WTC11 (cell line): ENCODE measurements around the gene SARM1. TPM values are rescaled to one million over a fixed set of nuclear protein-coding genes. Genes with fewer than 3 reads are reported as not detected.
"Not testable (repeated sequence)": the region's sequence is repeated elsewhere in the genome, so short reads cannot be mapped to it uniquely, and the experiment has no call there.

Source experiments
- ATAC-seq: fragments of 200-7000 bp; cut with Tn5 transposase; 2 replicates; pipeline ENCODE4 v1.10.0; 2021; ENCODE audit warnings: mild to moderate bottlenecking, moderate library complexity
- CTCF ChIA-PET: fragments of 300-600 bp; sonication (Branson Sonifier 250); formaldehyde crosslinking; loops from one replicate; lab custom pipeline; 2021; ENCODE audit warnings: antibody characterized with exemption; lab: Charles Lee
- POLR2A ChIA-PET: fragments of 350-600 bp; sonication (Branson Sonifier 250); formaldehyde crosslinking; loops from one replicate; lab custom pipeline; 2021; ENCODE audit warnings: antibody characterized with exemption; lab: Charles Lee
- DNase-seq: peaks from one replicate; pipeline ENCODE4 v3.0.0; 2021; ENCODE audit warnings: low spot score
- H3K27ac Mint-ChIP-seq: 2 replicates; pipeline ENCODE4 v1.8.0; 2021; ENCODE audit warnings: mixed read lengths
- H3K27me3 Mint-ChIP-seq: 2 replicates; pipeline ENCODE4 v1.8.0; 2021; ENCODE audit warnings: low read depth, mild to moderate bottlenecking, moderate library complexity, mixed read lengths
- H3K36me3 Mint-ChIP-seq: 2 replicates; pipeline ENCODE4 v1.8.0; 2021; ENCODE audit warnings: mixed read lengths
- H3K4me1 Mint-ChIP-seq: 2 replicates; pipeline ENCODE4 v1.8.0; 2022; ENCODE audit warnings: mixed read lengths
- H3K4me3 Mint-ChIP-seq: 2 replicates; pipeline ENCODE4 v1.8.0; 2021; ENCODE audit warnings: mild to moderate bottlenecking, moderate library complexity, mixed read lengths
- H3K9me3 Mint-ChIP-seq: 2 replicates; pipeline ENCODE4 v1.8.0; 2021; ENCODE audit warnings: mixed read lengths
- GRHL2 ChIP-seq: fragments of 250-450 bp; sonication (Bioruptor Pico); IDR thresholded peaks from 2 replicates; pipeline ENCODE4 v1.8.0; 2022; ENCODE audit warnings: mild to moderate bottlenecking, moderate library complexity; ENCODE audit not compliant: insufficient replicate concordance, severe bottlenecking
- IRF2 ChIP-seq: sonication (generic); formaldehyde crosslinking; IDR thresholded peaks from 2 replicates; pipeline ENCODE4 v1.8.0; 2022; ENCODE audit warnings: low read depth, missing genetic modification reagents, borderline replicate concordance
- ZNF396 ChIP-seq: fragments of 250-450 bp; sonication (Bioruptor Pico); IDR thresholded peaks from 2 replicates; pipeline ENCODE4 v1.8.0; 2021; ENCODE audit warnings: mild to moderate bottlenecking, moderate library complexity, borderline replicate concordance
- total RNA-seq: library from RNA; stranded (reverse); gene quantifications from 3 replicates; pipeline ENCODE4 v1.2.3, GENCODE V29; 2021
- TF ChIP-seq, protein P1 (sequence below): sonication (generic); formaldehyde crosslinking; IDR thresholded peaks from 2 replicates; pipeline ENCODE4 v1.8.1; 2023; ENCODE audit warnings: mild to moderate bottlenecking, missing genetic modification reagents
- TF ChIP-seq, protein P2 (sequence below): sonication (generic); formaldehyde crosslinking; IDR thresholded peaks from 2 replicates; pipeline ENCODE4 v1.8.0; 2022; ENCODE audit warnings: mild to moderate bottlenecking, missing genetic modification reagents
- TF ChIP-seq, protein P3 (sequence below): fragments of 250-450 bp; sonication (Bioruptor Pico); IDR thresholded peaks from 2 replicates; pipeline ENCODE4 v1.9.0; 2021; ENCODE audit warnings: mild to moderate bottlenecking
- TF ChIP-seq, protein P4 (sequence below): fragments of 250-450 bp; sonication (Bioruptor Pico); IDR thresholded peaks from 2 replicates; pipeline ENCODE4 v1.9.0; 2021; ENCODE audit warnings: mild to moderate bottlenecking, borderline replicate concordance
- TF ChIP-seq, protein P5 (sequence below): sonication (generic); formaldehyde crosslinking; IDR thresholded peaks from 2 replicates; pipeline ENCODE4 v1.8.0; 2022; ENCODE audit warnings: mild to moderate bottlenecking, missing genetic modification reagents
- TF ChIP-seq, protein P6 (sequence below): fragments of 250-450 bp; sonication (Bioruptor Pico); IDR thresholded peaks from 2 replicates; pipeline ENCODE4 v1.8.0; 2021; ENCODE audit warnings: mild to moderate bottlenecking
- TF ChIP-seq, protein P7 (sequence below): fragments of 250-450 bp; sonication (Bioruptor Pico); IDR thresholded peaks from 2 replicates; pipeline ENCODE4 v2.1.2; 2022; ENCODE audit warnings: mild to moderate bottlenecking, moderate library complexity

The SARM1 gene
- total RNA-seq, 1 experiment from 2014 or later = 3.8 TPM

GRCh38 chr17:28433721-28434120 lies 62.2 kb downstream of the SARM1 start:
- DNase-seq (no peak), ATAC-seq (no peak)
- Mint-ChIP-seq H3K36me3 (no peaks in the 10 kb centered on the region), H3K4me3 (no peak overlapping the region), H3K27ac (no peak overlapping the region), H3K27me3 (peaks cover 10% of the 10 kb centered on the region), H3K9me3 (no peaks in the 10 kb centered on the region), H3K4me1 (no peaks in the 10 kb centered on the region)
- ChIA-PET CTCF (interaction anchor here (1.2 kb wide), 1 partner anchor 17 kb away, joined by 3 read pairs; no protein-coding TSS in a partner anchor), POLR2A (no interaction called here)
- TF ChIP-seq, protein P1, sequence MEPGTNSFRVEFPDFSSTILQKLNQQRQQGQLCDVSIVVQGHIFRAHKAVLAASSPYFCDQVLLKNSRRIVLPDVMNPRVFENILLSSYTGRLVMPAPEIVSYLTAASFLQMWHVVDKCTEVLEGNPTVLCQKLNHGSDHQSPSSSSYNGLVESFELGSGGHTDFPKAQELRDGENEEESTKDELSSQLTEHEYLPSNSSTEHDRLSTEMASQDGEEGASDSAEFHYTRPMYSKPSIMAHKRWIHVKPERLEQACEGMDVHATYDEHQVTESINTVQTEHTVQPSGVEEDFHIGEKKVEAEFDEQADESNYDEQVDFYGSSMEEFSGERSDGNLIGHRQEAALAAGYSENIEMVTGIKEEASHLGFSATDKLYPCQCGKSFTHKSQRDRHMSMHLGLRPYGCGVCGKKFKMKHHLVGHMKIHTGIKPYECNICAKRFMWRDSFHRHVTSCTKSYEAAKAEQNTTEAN = no peak
- TF ChIP-seq GRHL2 (CRISPR knock-in tag) = no peak
- TF ChIP-seq IRF2 (CRISPR knock-in tag) = no peak
- TF ChIP-seq, protein P2, sequence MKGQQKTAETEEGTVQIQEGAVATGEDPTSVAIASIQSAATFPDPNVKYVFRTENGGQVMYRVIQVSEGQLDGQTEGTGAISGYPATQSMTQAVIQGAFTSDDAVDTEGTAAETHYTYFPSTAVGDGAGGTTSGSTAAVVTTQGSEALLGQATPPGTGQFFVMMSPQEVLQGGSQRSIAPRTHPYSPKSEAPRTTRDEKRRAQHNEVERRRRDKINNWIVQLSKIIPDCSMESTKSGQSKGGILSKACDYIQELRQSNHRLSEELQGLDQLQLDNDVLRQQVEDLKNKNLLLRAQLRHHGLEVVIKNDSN (CRISPR knock-in tag) = no peak
- no peak for TF ChIP-seq ZNF396
- TF ChIP-seq, protein P3, sequence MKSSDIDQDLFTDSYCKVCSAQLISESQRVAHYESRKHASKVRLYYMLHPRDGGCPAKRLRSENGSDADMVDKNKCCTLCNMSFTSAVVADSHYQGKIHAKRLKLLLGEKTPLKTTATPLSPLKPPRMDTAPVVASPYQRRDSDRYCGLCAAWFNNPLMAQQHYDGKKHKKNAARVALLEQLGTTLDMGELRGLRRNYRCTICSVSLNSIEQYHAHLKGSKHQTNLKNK = no peak
- TF ChIP-seq, protein P4, sequence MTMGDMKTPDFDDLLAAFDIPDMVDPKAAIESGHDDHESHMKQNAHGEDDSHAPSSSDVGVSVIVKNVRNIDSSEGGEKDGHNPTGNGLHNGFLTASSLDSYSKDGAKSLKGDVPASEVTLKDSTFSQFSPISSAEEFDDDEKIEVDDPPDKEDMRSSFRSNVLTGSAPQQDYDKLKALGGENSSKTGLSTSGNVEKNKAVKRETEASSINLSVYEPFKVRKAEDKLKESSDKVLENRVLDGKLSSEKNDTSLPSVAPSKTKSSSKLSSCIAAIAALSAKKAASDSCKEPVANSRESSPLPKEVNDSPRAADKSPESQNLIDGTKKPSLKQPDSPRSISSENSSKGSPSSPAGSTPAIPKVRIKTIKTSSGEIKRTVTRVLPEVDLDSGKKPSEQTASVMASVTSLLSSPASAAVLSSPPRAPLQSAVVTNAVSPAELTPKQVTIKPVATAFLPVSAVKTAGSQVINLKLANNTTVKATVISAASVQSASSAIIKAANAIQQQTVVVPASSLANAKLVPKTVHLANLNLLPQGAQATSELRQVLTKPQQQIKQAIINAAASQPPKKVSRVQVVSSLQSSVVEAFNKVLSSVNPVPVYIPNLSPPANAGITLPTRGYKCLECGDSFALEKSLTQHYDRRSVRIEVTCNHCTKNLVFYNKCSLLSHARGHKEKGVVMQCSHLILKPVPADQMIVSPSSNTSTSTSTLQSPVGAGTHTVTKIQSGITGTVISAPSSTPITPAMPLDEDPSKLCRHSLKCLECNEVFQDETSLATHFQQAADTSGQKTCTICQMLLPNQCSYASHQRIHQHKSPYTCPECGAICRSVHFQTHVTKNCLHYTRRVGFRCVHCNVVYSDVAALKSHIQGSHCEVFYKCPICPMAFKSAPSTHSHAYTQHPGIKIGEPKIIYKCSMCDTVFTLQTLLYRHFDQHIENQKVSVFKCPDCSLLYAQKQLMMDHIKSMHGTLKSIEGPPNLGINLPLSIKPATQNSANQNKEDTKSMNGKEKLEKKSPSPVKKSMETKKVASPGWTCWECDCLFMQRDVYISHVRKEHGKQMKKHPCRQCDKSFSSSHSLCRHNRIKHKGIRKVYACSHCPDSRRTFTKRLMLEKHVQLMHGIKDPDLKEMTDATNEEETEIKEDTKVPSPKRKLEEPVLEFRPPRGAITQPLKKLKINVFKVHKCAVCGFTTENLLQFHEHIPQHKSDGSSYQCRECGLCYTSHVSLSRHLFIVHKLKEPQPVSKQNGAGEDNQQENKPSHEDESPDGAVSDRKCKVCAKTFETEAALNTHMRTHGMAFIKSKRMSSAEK (CRISPR knock-in tag) = no peak
- TF ChIP-seq, protein P5, sequence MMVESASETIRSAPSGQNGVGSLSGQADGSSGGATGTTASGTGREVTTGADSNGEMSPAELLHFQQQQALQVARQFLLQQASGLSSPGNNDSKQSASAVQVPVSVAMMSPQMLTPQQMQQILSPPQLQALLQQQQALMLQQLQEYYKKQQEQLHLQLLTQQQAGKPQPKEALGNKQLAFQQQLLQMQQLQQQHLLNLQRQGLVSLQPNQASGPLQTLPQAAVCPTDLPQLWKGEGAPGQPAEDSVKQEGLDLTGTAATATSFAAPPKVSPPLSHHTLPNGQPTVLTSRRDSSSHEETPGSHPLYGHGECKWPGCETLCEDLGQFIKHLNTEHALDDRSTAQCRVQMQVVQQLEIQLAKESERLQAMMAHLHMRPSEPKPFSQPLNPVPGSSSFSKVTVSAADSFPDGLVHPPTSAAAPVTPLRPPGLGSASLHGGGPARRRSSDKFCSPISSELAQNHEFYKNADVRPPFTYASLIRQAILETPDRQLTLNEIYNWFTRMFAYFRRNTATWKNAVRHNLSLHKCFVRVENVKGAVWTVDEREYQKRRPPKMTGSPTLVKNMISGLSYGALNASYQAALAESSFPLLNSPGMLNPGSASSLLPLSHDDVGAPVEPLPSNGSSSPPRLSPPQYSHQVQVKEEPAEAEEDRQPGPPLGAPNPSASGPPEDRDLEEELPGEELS (CRISPR knock-in tag) = no peak
- TF ChIP-seq, protein P6, sequence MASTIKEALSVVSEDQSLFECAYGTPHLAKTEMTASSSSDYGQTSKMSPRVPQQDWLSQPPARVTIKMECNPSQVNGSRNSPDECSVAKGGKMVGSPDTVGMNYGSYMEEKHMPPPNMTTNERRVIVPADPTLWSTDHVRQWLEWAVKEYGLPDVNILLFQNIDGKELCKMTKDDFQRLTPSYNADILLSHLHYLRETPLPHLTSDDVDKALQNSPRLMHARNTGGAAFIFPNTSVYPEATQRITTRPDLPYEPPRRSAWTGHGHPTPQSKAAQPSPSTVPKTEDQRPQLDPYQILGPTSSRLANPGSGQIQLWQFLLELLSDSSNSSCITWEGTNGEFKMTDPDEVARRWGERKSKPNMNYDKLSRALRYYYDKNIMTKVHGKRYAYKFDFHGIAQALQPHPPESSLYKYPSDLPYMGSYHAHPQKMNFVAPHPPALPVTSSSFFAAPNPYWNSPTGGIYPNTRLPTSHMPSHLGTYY (CRISPR knock-in tag) = no peak
- TF ChIP-seq, protein P7, sequence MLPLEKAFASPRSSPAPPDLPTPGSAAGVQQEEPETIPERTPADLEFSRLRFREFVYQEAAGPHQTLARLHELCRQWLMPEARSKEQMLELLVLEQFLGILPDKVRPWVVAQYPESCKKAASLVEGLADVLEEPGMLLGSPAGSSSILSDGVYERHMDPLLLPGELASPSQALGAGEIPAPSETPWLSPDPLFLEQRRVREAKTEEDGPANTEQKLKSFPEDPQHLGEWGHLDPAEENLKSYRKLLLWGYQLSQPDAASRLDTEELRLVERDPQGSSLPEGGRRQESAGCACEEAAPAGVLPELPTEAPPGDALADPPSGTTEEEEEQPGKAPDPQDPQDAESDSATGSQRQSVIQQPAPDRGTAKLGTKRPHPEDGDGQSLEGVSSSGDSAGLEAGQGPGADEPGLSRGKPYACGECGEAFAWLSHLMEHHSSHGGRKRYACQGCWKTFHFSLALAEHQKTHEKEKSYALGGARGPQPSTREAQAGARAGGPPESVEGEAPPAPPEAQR = no peak

GRCh38 chr17:28434326-28434725 lies 62.8 kb downstream of the SARM1 start:
- CTCF ChIA-PET = interaction anchor here (1.2 kb wide), 1 partner anchor 18 kb away, joined by 3 read pairs; no protein-coding TSS in a partner anchor
- ATAC-seq, H3K36me3 Mint-ChIP-seq, H3K27me3 Mint-ChIP-seq, H3K27ac Mint-ChIP-seq, POLR2A ChIA-PET, H3K4me1 Mint-ChIP-seq, H3K9me3 Mint-ChIP-seq, H3K4me3 Mint-ChIP-seq, DNase-seq: not testable (repeated sequence)
